Panc1 (cell line): Measurements from ENCODE around the gene SLC9A8. TPM values are rescaled to one million over a fixed set of nuclear protein-coding genes. Genes with fewer than 3 reads are reported as not detected.

Experiments
- ATAC-seq: fragments of 200-7000 bp; cut with Tn5 transposase; 2 replicates; pipeline ENCODE4 v1.9.1; 2020; ENCODE audit warnings: mild to moderate bottlenecking, moderate library complexity
- BruUV-seq: library from RNA; stranded (reverse); fragments of 400-500 nt; replicated peaks from 2 replicates; lab custom pipeline; 2021; lab: Mats Ljungman, UMichigan
- CTCF ChIA-PET: fragments of 300-600 bp; sonication (Branson Sonifier 250); formaldehyde crosslinking; loops from one replicate; lab custom pipeline; 2022; ENCODE audit warnings: antibody characterized with exemption; lab: Charles Lee
- POLR2A ChIA-PET: fragments of 300-600 bp; sonication (Branson Sonifier 250); formaldehyde crosslinking; loops from one replicate; lab custom pipeline; 2022; ENCODE audit warnings: antibody characterized with exemption; lab: Charles Lee
- DNase-seq: peaks from one replicate; pipeline ENCODE4 v3.0.0-alpha.2; 2010; ENCODE audit warnings: low read depth, low spot score
- H3K27ac ChIP-seq: 2 replicates; pipeline ENCODE4 v1.5.1; 2011; ENCODE audit warnings: mild to moderate bottlenecking, low read length, inconsistent platforms
- H3K27me3 ChIP-seq: fragments of 200-500 bp; sonication (Bioruptor generic); 2 replicates; pipeline ENCODE4 v1.6.0; 2014; ENCODE audit warnings: low read length, inconsistent platforms; ENCODE audit not compliant: control insufficient read depth, insufficient read depth
- H3K36me3 ChIP-seq: fragments of 200-500 bp; sonication (Bioruptor generic); 2 replicates; pipeline ENCODE4 v1.5.1; 2014; ENCODE audit warnings: inconsistent platforms, mild to moderate bottlenecking, low read length, moderate library complexity; ENCODE audit not compliant: control insufficient read depth, insufficient read depth
- H3K4me1 ChIP-seq: 2 replicates; pipeline ENCODE4 v1.5.1; 2011; ENCODE audit warnings: inconsistent platforms, mild to moderate bottlenecking, low read length, moderate library complexity; ENCODE audit not compliant: control insufficient read depth, insufficient read depth
- H3K4me3 ChIP-seq, 2 experiments: 2 replicates each; pipeline ENCODE4 v1.5.1; 2011 to 2012; ENCODE audit warnings: low read depth in 2 of 2, low read length in 2 of 2, mild to moderate bottlenecking in 2 of 2, inconsistent platforms in 1 of 2, moderate library complexity in 1 of 2
- H3K9me3 ChIP-seq: fragments of 200-500 bp; sonication (Bioruptor generic); 2 replicates; pipeline ENCODE4 v1.5.1; 2014; ENCODE audit warnings: low read depth, mild to moderate bottlenecking, inconsistent platforms, low read length, moderate library complexity; ENCODE audit not compliant: control insufficient read depth, insufficient read depth
- CTCF ChIP-seq: fragments of 450-650 bp; IDR thresholded peaks from 2 replicates; pipeline ENCODE4 v1.5.1; 2017; ENCODE audit warnings: mild to moderate bottlenecking
- POLR2AphosphoS5 ChIP-seq: IDR thresholded peaks from 2 replicates; pipeline ENCODE4 v1.6.1; 2012; ENCODE audit warnings: mild to moderate bottlenecking, low read depth, low read length, moderate library complexity
- REST ChIP-seq, 2 experiments: IDR thresholded peaks; 2 replicates each; pipeline ENCODE4 v1.6.1; 2011 to 2012; ENCODE audit warnings: low read depth in 2 of 2, control low read depth in 1 of 2, low read length in 1 of 2, mild to moderate bottlenecking in 1 of 2, moderate library complexity in 1 of 2; ENCODE audit not compliant: insufficient read depth in 1 of 2
- SIN3A ChIP-seq: IDR thresholded peaks from 2 replicates; pipeline ENCODE4 v1.6.1; 2012; ENCODE audit warnings: low read depth, mild to moderate bottlenecking, low read length, moderate library complexity, borderline replicate concordance; ENCODE audit not compliant: insufficient read depth
- TCF7L2 ChIP-seq: IDR thresholded peaks from 2 replicates; pipeline ENCODE4 v1.6.1; 2011; ENCODE audit warnings: mild to moderate bottlenecking, low read depth, low read length, inconsistent platforms
- in situ Hi-C: cut with HindIII; loops from 2 replicates; pipeline ENCODE4 v1.10.0; 2016; ENCODE audit warnings: low sequenced_read_pairs, low pct_unique_long_range_greater_than_20kb
- intact Hi-C: fragments of 100-400 bp; cut with micrococcal nuclease; formaldehyde crosslinking; loops from one replicate; pipeline ENCODE4 v1.10.0; 2022; ENCODE audit not compliant: unreplicated experiment
- total RNA-seq: library from RNA; stranded (reverse); gene quantifications from one replicate; pipeline ENCODE4 v1.2.1, GENCODE V29; 2021; ENCODE audit not compliant: unreplicated experiment

SLC9A8 gene
- total RNA-seq, 1 experiment from 2014 or later: 6.7 TPM

- DNase-seq (no peak), ATAC-seq (peak; percentile 35)
- CTCF ChIA-PET: no interaction called here
- H3K4me1 ChIP-seq: peaks cover 18% of the 10 kb centered on the region
- peak overlapping the region; percentile 80 for H3K4me3 ChIP-seq
- intact Hi-C loops: no loop called here
- BruUV-seq: TSS peak; percentile 93
- H3K36me3 ChIP-seq: peaks cover 5% of the 10 kb centered on the region; the same call in 1 of the 2 replicates
- in situ Hi-C loops: no loop called here
- no peaks in the 10 kb centered on the region for H3K27me3 ChIP-seq
- TF ChIP-seq TCF7L2 (no peak), POLR2AphosphoS5 (no peak), CTCF (no peak), REST (IDR thresholded peaks at IDR 0.05; ENCODE audit: insufficient read depth in 1 of 2, low read depth in 2 of 2, low read length in 1 of 2) (no peak), SIN3A (no peak)
- peak overlapping the region; percentile 99 for H3K27ac ChIP-seq
- POLR2A ChIA-PET: no interaction called here
- H3K9me3 ChIP-seq: no peaks in the 10 kb centered on the region
Measured at GRCh38 chr20:49811825-49812506, 662 bp upstream of the SLC9A8 start.

GRCh38 chr20:49813305-49813974 lies 812 bp downstream of the SLC9A8 start:
- ATAC-seq: no peak
- no peaks in the 10 kb centered on the region for H3K9me3 ChIP-seq
- peak overlapping the region; percentile 99 for H3K27ac ChIP-seq
- peaks cover 5% of the 10 kb centered on the region; the same call in 1 of the 2 replicates for H3K36me3 ChIP-seq
- in situ Hi-C loops: no loop called here
- BruUV-seq: no TSS peak
- DNase-seq: no peak
- intact Hi-C loops: no loop called here
- ChIA-PET CTCF (interaction anchor here (0.6 to 0.9 kb wide), 3 partner anchors 37 to 424 kb away, joined by 3 to 7 read pairs (median 3); no protein-coding TSS in a partner anchor), POLR2A (interaction anchor here (0.6 to 0.9 kb wide), 2 partner anchors 11 to 37 kb away, joined by 3 to 4 read pairs; no protein-coding TSS in a partner anchor)
- no peaks in the 10 kb centered on the region for H3K27me3 ChIP-seq
- TF ChIP-seq TCF7L2 (no peak), CTCF (no peak), REST (IDR thresholded peaks at IDR 0.05; ENCODE audit: insufficient read depth in 1 of 2, low read depth in 2 of 2, low read length in 1 of 2) (no peak), POLR2AphosphoS5 (no peak), SIN3A (no peak)
- peak overlapping the region; percentile 80 for H3K4me3 ChIP-seq
- H3K4me1 ChIP-seq: peaks cover 18% of the 10 kb centered on the region
